Right atrium auricular region (tissue), 2 donors: ENCODE results near the gene EPN2. TPM values are rescaled to one million over a fixed set of nuclear protein-coding genes. Genes with fewer than 3 reads are reported as not detected.
A peak's percentile ranks its signal among the peaks of the same experiment; 100 is the strongest.

ENCODE experiments used
- DNase-seq: peaks from one replicate; pipeline ENCODE4 v3.0.0-alpha.2; 2019; ENCODE audit warnings: low spot score
- H3K27ac ChIP-seq, 2 donors: fragments of 200-600 bp; sonication (generic); 1 replicate in 1 of 2; 2 replicates in 1 of 2; pipeline ENCODE4 v1.5.1; 2016 to 2019
- H3K27me3 ChIP-seq, 2 donors: fragments of 200-600 bp; sonication (generic); one replicate each; pipeline versions ENCODE4 v1.5.1 to v1.6.0; 2017 to 2019
- H3K36me3 ChIP-seq: fragments of 200-600 bp; sonication (generic); one replicate; pipeline ENCODE4 v1.5.1; 2016
- H3K4me1 ChIP-seq, 2 donors: fragments of 200-600 bp; sonication (generic); one replicate each; pipeline versions ENCODE4 v1.5.1 to v1.6.0; 2017 to 2019
- H3K4me3 ChIP-seq, 2 donors: fragments of 200-600 bp; sonication (generic); 1 replicate in 1 of 2; 2 replicates in 1 of 2; pipeline ENCODE4 v1.5.1; 2017 to 2019; ENCODE audit warnings: mild to moderate bottlenecking in 1 of 2, moderate library complexity in 1 of 2
- H3K9me3 ChIP-seq, 2 donors: fragments of 200-600 bp; sonication (generic); one replicate each; pipeline ENCODE4 v1.5.1; 2019
- CTCF ChIP-seq, 2 donors: fragments of 200-600 bp; sonication (generic); IDR thresholded peaks; one replicate each; pipeline ENCODE4 v1.5.1; 2019; ENCODE audit warnings: antibody characterized with exemption in 2 of 2
- total RNA-seq, 2 donors: library from RNA; depleted of rRNA; stranded (reverse); fragments of >200 nt; gene quantifications; one replicate each; pipeline ENCODE4 v1.1.0, GENCODE V29; 2016

The EPN2 gene
- total RNA-seq, 2 donors from 2014 or later, result 68.0 to 73.1 TPM

GRCh38 chr17:19308398-19308797, 71.2 kb downstream of the EPN2 start:
- peaks cover 35% of the 10 kb centered on the region for H3K36me3 ChIP-seq
- DNase-seq, result no peak
- H3K4me3 ChIP-seq, result no peak overlapping the region
- TF ChIP-seq CTCF (IDR thresholded peaks at IDR 0.05), result no peak
- H3K9me3 ChIP-seq, result no peaks in the 10 kb centered on the region
- H3K27me3 ChIP-seq, result no peaks in the 10 kb centered on the region
- H3K4me1 ChIP-seq, result peaks cover 0 to 71% of the 10 kb centered on the region in 2 donors
- H3K27ac ChIP-seq, result no peak overlapping the region

GRCh38 chr17:19309701-19310100, 72.5 kb downstream of the EPN2 start:
- no peak for TF ChIP-seq CTCF (IDR thresholded peaks at IDR 0.05)
- no peaks in the 10 kb centered on the region for H3K27me3 ChIP-seq
- DNase-seq, result no peak
- H3K4me3 ChIP-seq, result no peak overlapping the region
- H3K27ac ChIP-seq, result no peak overlapping the region
- H3K4me1 ChIP-seq, result peaks cover 0 to 67% of the 10 kb centered on the region in 2 donors
- H3K9me3 ChIP-seq, result no peaks in the 10 kb centered on the region
- peaks cover 47% of the 10 kb centered on the region for H3K36me3 ChIP-seq

GRCh38 chr17:19310151-19310550, 73.0 kb downstream of the EPN2 start:
- Histone ChIP-seq H3K9me3 (no peaks in the 10 kb centered on the region), H3K27ac (no peak overlapping the region), H3K36me3 (peaks cover 49% of the 10 kb centered on the region), H3K27me3 (no peaks in the 10 kb centered on the region), H3K4me1 (peaks cover 0 to 64% of the 10 kb centered on the region in 2 donors), H3K4me3 (no peak overlapping the region)
- DNase-seq, result no peak
- TF ChIP-seq CTCF (IDR thresholded peaks at IDR 0.05), result no peak

GRCh38 chr17:19311016-19311415, 73.8 kb downstream of the EPN2 start:
- Histone ChIP-seq H3K27me3 (no peaks in the 10 kb centered on the region), H3K9me3 (no peaks in the 10 kb centered on the region), H3K36me3 (peaks cover 55% of the 10 kb centered on the region), H3K27ac (peak overlapping the region in 1 of 2 donors; percentile 55), H3K4me1 (peaks cover 0 to 56% of the 10 kb centered on the region in 2 donors), H3K4me3 (no peak overlapping the region)
- TF ChIP-seq CTCF (IDR thresholded peaks at IDR 0.05), result no peak
- no peak for DNase-seq

GRCh38 chr17:19311421-19312215, 74.5 kb downstream of the EPN2 start:
- peak overlapping the region; percentile 23 to 55 for H3K27ac ChIP-seq
- no peak for DNase-seq
- no peaks in the 10 kb centered on the region for H3K9me3 ChIP-seq
- H3K36me3 ChIP-seq, result peaks cover 55% of the 10 kb centered on the region
- no peak overlapping the region for H3K4me3 ChIP-seq
- H3K27me3 ChIP-seq, result no peaks in the 10 kb centered on the region
- peaks cover 0 to 54% of the 10 kb centered on the region in 2 donors for H3K4me1 ChIP-seq
- no peak for TF ChIP-seq CTCF (IDR thresholded peaks at IDR 0.05)
